GM23248 (cell line): ENCODE measurements around the gene NCKAP5L.

Experiments
- EZH2 ChIP-seq: fragments of 200-600 bp; sonication (generic); IDR thresholded peaks from 2 replicates; pipeline ENCODE4 v1.6.1; 2018; ENCODE audit warnings: antibody characterized with exemption, mild to moderate bottlenecking; ENCODE audit not compliant: insufficient read depth, poor library complexity, severe bottlenecking
- EZH2phosphoT487 ChIP-seq: fragments of 200-600 bp; sonication (generic); IDR thresholded peaks from 2 replicates; pipeline ENCODE4 v1.6.1; 2018; ENCODE audit warnings: antibody characterized with exemption, moderate library complexity, mild to moderate bottlenecking, low read depth; ENCODE audit not compliant: insufficient read depth

- no peak for TF ChIP-seq EZH2phosphoT487
- TF ChIP-seq EZH2: no peak
Measured at GRCh38 chr12:49767333-49767732, 60.9 kb downstream of the NCKAP5L start.
